B cell (primary cell): ENCODE results near the gene ARHGAP18. TPM values are rescaled to one million over a fixed set of nuclear protein-coding genes. Genes with fewer than 3 reads are reported as not detected.

Source experiments
- ATAC-seq: fragments of 200-7000 bp; cut with Tn5 transposase; one replicate; pipeline ENCODE4 v1.10.0; 2021; ENCODE audit warnings: low read depth, mild to moderate bottlenecking, moderate number of reproducible peaks, moderate library complexity
- CTCF ChIA-PET: fragments of 350-600 bp; sonication (Branson Sonifier 250); formaldehyde crosslinking; loops from one replicate; lab custom pipeline; 2021; ENCODE audit warnings: antibody characterized with exemption, inconsistent platforms; lab: Charles Lee
- POLR2A ChIA-PET: fragments of 350-600 bp; sonication (Branson Sonifier 250); formaldehyde crosslinking; loops from one replicate; lab custom pipeline; 2021; ENCODE audit warnings: antibody characterized with exemption; lab: Charles Lee
- DNase-seq: peaks from one replicate; pipeline ENCODE4 v3.0.0; 2013
- H2AFZ ChIP-seq: 2 replicates; pipeline ENCODE4 v1.6.1; 2012; ENCODE audit warnings: mild to moderate bottlenecking, low read depth, low read length; ENCODE audit not compliant: insufficient read depth, poor library complexity, severe bottlenecking
- H3K27ac ChIP-seq, 2 donors: 1 replicate in 1 of 2; 2 replicates in 1 of 2; pipeline ENCODE4 v1.5.1; 2012 to 2013; ENCODE audit warnings: low read length in 2 of 2, mild to moderate bottlenecking in 2 of 2, moderate library complexity in 1 of 2
- H3K27me3 ChIP-seq, 4 experiments: fragments of 200-600 bp in 1 of 4; sonication (generic) in 1 of 4; replicated peaks in 1 of 4; 1 replicate in 2 of 4; 2 replicates in 2 of 4; pipeline versions ENCODE4 v1.6.1 to v1.7.0; 2013 to 2016; ENCODE audit warnings: low read length in 3 of 4, mild to moderate bottlenecking in 2 of 4, mixed read lengths in 1 of 4, moderate library complexity in 1 of 4; ENCODE audit not compliant: insufficient read depth in 4 of 4, control insufficient read depth in 3 of 4; ENCODE audit errors: control extremely low read depth in 1 of 4
- H3K36me3 ChIP-seq, 2 experiments: replicated peaks in 1 of 2; 1 replicate in 1 of 2; 2 replicates in 1 of 2; pipeline versions ENCODE4 v1.6.1 to v1.7.1; 2013; ENCODE audit warnings: low read length in 1 of 2; ENCODE audit not compliant: insufficient read depth in 2 of 2, control insufficient read depth in 1 of 2; ENCODE audit errors: control extremely low read depth in 1 of 2, extremely low read depth in 1 of 2
- H3K4me1 ChIP-seq, 2 donors: fragments of 200-600 bp in 1 of 2; sonication (generic) in 1 of 2; 1 replicate in 1 of 2; 2 replicates in 1 of 2; pipeline versions ENCODE4 v1.5.1 to v1.6.1; 2013 to 2017; ENCODE audit warnings: low read length in 2 of 2; ENCODE audit not compliant: control insufficient read depth in 2 of 2, insufficient read depth in 2 of 2
- H3K4me2 ChIP-seq: replicated peaks from 2 replicates; pipeline ENCODE3; 2012; ENCODE audit warnings: mild to moderate bottlenecking, low read depth, low read length; ENCODE audit not compliant: poor library complexity, severe bottlenecking
- H3K4me3 ChIP-seq, 5 experiments: fragments of 200-600 bp in 1 of 5; sonication (generic) in 1 of 5; 1 replicate in 3 of 5; 2 replicates in 2 of 5; pipeline versions ENCODE4 v1.5.1 to v1.7.0; 2011 to 2016; ENCODE audit warnings: low read length in 4 of 5, mild to moderate bottlenecking in 4 of 5, low read depth in 2 of 5, control low read depth in 1 of 5, moderate library complexity in 1 of 5; ENCODE audit not compliant: insufficient read depth in 1 of 5; ENCODE audit errors: control extremely low read depth in 1 of 5, extremely low read depth in 1 of 5
- H3K79me2 ChIP-seq: fragments of 200-600 bp; sonication (generic); one replicate; pipeline ENCODE4 v1.6.0; 2016; ENCODE audit warnings: low read length; ENCODE audit not compliant: control insufficient read depth, insufficient read depth
- H3K9ac ChIP-seq: fragments of 200-600 bp; sonication (generic); 2 replicates; pipeline ENCODE4 v1.6.1; 2017; ENCODE audit warnings: mild to moderate bottlenecking, low read length, moderate library complexity
- H3K9me3 ChIP-seq, 3 donors: one replicate each; pipeline versions ENCODE4 v1.6.1 to v1.7.1; 2013; ENCODE audit warnings: low read length in 2 of 3; ENCODE audit not compliant: control insufficient read depth in 2 of 3, insufficient read depth in 1 of 3; ENCODE audit errors: control extremely low read depth in 1 of 3
- H4K20me1 ChIP-seq: 2 replicates; pipeline ENCODE4 v1.6.0; 2012; ENCODE audit warnings: mild to moderate bottlenecking, low read length; ENCODE audit not compliant: insufficient read depth, control insufficient read depth, poor library complexity, severe bottlenecking
- H3K27ac Mint-ChIP-seq: one replicate; pipeline ENCODE4 v1.8.0; 2021; ENCODE audit warnings: mixed read lengths
- H3K27me3 Mint-ChIP-seq: one replicate; pipeline ENCODE4 v1.8.0; 2021; ENCODE audit warnings: mixed read lengths
- H3K4me1 Mint-ChIP-seq: one replicate; pipeline ENCODE4 v1.8.0; 2021; ENCODE audit warnings: mixed read lengths
- H3K4me3 Mint-ChIP-seq: one replicate; pipeline ENCODE4 v1.8.0; 2021; ENCODE audit warnings: mixed read lengths
- H3K9me3 Mint-ChIP-seq: one replicate; pipeline ENCODE4 v1.8.0; 2022; ENCODE audit warnings: mixed read lengths; ENCODE audit not compliant: insufficient read depth
- CTCF ChIP-seq: fragments of 200-600 bp; IDR thresholded peaks from one replicate; pipeline ENCODE4 v1.8.0; 2022; ENCODE audit warnings: antibody characterized with exemption, mild to moderate bottlenecking
- EZH2 ChIP-seq: IDR thresholded peaks from 2 replicates; pipeline ENCODE4 v1.6.1; 2012; ENCODE audit warnings: borderline replicate concordance, low read depth, mild to moderate bottlenecking, moderate library complexity, low read length; ENCODE audit not compliant: insufficient read depth, poor library complexity, severe bottlenecking
- WGBS: methylation state at CpG from one replicate; pipeline ENCODE4 v1.1.5; 2013; ENCODE audit warnings: missing lambda C conversion rate; ENCODE audit not compliant: insufficient coverage; 5-methylcytosine and 5-hydroxymethylcytosine counted together
- intact Hi-C: fragments of 100-400 bp; cut with micrococcal nuclease; formaldehyde crosslinking; loops from one replicate; pipeline ENCODE4 v1.10.0; 2022
- polyA plus RNA-seq: library from polyadenylated mRNA; depleted of rRNA; stranded (reverse); fragments of >200 nt; gene quantifications from 2 replicates; pipeline ENCODE4 v1.2.3, GENCODE V29; 2012
- total RNA-seq, 2 donors: library from RNA; stranded (reverse); fragments of 120-200 nt in 1 of 2; gene quantifications; 1 replicate in 1 of 2; 2 replicates in 1 of 2; pipeline versions ENCODE4 v1.2.3 to v1.2.4, GENCODE V29; 2013 to 2022

Gene ARHGAP18
- total and polyA plus RNA-seq, 2 donors (not counting 1 experiment from before 2014, with no cell fraction given): 0.95 to 3.9 TPM

- Histone ChIP-seq H3K36me3 (no peaks in the 10 kb centered on the region), H2AFZ (no peak overlapping the region), H4K20me1 (no peaks in the 10 kb centered on the region), H3K9me3 (no peaks in the 10 kb centered on the region), H3K27ac (no peak overlapping the region), H3K4me2 (no peak overlapping the region), H3K27me3 (no peaks in the 10 kb centered on the region), H3K9ac (no peak overlapping the region), H3K4me3 (no peak overlapping the region), H3K4me1 (no peaks in the 10 kb centered on the region), H3K79me2 (peaks cover 8% of the 10 kb centered on the region)
- ATAC-seq (no peak), DNase-seq (no peak)
- WGBS: no CpG with 5 or more reads among the region's 3 CpGs
- POLR2A ChIA-PET: no interaction called here
- Mint-ChIP-seq H3K4me3 (no peak overlapping the region), H3K9me3 (no peaks in the 10 kb centered on the region), H3K4me1 (peaks cover 7% of the 10 kb centered on the region), H3K27ac (no peak overlapping the region), H3K27me3 (no peaks in the 10 kb centered on the region)
- CTCF ChIA-PET: interaction anchor here (1.0 kb wide), 1 partner anchor 20 kb away, joined by 3 read pairs; no protein-coding TSS in a partner anchor
- intact Hi-C loops: no loop called here
- TF ChIP-seq CTCF (no peak), EZH2 (no peak)
Measured at GRCh38 chr6:129663531-129663930, 46.4 kb downstream of the ARHGAP18 start.

- no peaks in the 10 kb centered on the region for H3K27me3 Mint-ChIP-seq
- ChIA-PET CTCF (interaction anchor here (1.0 kb wide), 1 partner anchor 20 kb away, joined by 3 read pairs; no protein-coding TSS in a partner anchor), POLR2A (no interaction called here)
- intact Hi-C loops: no loop called here
- peaks cover 8% of the 10 kb centered on the region for H3K79me2 ChIP-seq
- no peak overlapping the region for H2AFZ ChIP-seq
- H4K20me1 ChIP-seq: no peaks in the 10 kb centered on the region
- WGBS: 86% methylated on average over 2 of the region's 4 CpGs
- H3K27ac Mint-ChIP-seq: no peak overlapping the region
- H3K9me3 ChIP-seq: no peaks in the 10 kb centered on the region
- no peaks in the 10 kb centered on the region for H3K36me3 ChIP-seq
- no peaks in the 10 kb centered on the region for H3K27me3 ChIP-seq
- no peaks in the 10 kb centered on the region for H3K4me1 ChIP-seq
- no peaks in the 10 kb centered on the region for H3K9me3 Mint-ChIP-seq
- no peak for ATAC-seq
- peaks cover 7% of the 10 kb centered on the region for H3K4me1 Mint-ChIP-seq
- no peak overlapping the region for H3K4me3 ChIP-seq
- no peak overlapping the region for H3K4me2 ChIP-seq
- TF ChIP-seq EZH2: no peak
- TF ChIP-seq CTCF: no peak
- H3K4me3 Mint-ChIP-seq: no peak overlapping the region
- DNase-seq: no peak
- H3K9ac ChIP-seq: no peak overlapping the region
- H3K27ac ChIP-seq: no peak overlapping the region
Measured at GRCh38 chr6:129662980-129663431, 47.0 kb downstream of the ARHGAP18 start.
